ENCODE measurements around the gene ITGA4. TPM values are rescaled to one million over a fixed set of nuclear protein-coding genes. Genes with fewer than 3 reads are reported as not detected.

The ITGA4 gene
- polyA plus RNA-seq, 1 experiment: 16.7 TPM

DNA sequence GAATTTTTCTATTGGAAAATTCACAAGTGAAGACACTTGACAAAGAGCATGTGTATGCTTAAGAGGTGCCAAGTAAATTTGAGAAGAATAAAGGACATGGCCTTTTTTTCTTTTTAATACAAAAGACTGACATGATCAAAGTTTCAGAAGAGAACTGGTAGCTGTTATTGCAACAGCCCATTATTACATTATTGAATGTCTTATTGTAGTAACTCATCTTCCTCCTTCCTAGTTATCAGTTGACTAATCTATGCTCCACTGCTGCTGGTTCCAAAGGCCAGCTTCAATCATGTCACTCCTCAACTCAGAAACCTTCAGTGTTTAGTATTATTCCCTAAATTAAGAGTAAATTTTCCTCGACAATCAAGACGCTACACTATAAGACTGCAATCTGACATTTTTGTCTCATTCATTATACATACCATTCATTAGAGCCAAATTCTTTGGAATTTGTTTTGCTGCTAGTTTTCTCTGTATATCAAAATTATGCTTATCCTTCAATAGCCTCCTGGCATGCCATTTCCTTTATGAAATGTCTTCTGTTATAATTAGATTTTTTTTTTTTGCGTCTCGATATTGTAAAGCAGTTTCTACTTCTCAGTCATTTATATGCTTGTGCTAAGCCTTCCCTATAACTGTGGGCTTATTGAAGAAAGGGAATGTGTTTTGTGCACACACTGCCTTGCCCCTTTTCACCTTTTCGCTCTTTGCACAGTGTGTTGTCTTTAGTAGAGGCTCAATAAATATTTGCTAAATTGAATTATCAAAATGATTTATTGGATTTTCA, 27.9 kb downstream of the ITGA4 start:
- ChIA-PET CTCF (interaction anchor here (0.6 to 1.8 kb wide), 2 partner anchors 19 to 88 kb away, joined by 5 read pairs; no protein-coding TSS in a partner anchor), POLR2A (no interaction called here)
- no peak for DNase-seq (ENCODE audit: low read depth, low spot score)
- no peak overlapping the region for H3K27ac ChIP-seq (ENCODE audit: low read depth, low read length)
- no peak overlapping the region for H3K4me3 ChIP-seq (ENCODE audit: low read depth, low read length)
- H3K9me3 ChIP-seq (ENCODE audit: control insufficient read depth, insufficient read depth, low read length): no peaks in the 10 kb centered on the region
- TF ChIP-seq, protein P1, sequence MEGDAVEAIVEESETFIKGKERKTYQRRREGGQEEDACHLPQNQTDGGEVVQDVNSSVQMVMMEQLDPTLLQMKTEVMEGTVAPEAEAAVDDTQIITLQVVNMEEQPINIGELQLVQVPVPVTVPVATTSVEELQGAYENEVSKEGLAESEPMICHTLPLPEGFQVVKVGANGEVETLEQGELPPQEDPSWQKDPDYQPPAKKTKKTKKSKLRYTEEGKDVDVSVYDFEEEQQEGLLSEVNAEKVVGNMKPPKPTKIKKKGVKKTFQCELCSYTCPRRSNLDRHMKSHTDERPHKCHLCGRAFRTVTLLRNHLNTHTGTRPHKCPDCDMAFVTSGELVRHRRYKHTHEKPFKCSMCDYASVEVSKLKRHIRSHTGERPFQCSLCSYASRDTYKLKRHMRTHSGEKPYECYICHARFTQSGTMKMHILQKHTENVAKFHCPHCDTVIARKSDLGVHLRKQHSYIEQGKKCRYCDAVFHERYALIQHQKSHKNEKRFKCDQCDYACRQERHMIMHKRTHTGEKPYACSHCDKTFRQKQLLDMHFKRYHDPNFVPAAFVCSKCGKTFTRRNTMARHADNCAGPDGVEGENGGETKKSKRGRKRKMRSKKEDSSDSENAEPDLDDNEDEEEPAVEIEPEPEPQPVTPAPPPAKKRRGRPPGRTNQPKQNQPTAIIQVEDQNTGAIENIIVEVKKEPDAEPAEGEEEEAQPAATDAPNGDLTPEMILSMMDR (IDR thresholded peaks at IDR 0.05; ENCODE audit: low read depth, low read length): no peak
- H3K27me3 ChIP-seq (ENCODE audit: control insufficient read depth, insufficient read depth, low read length): no peaks in the 10 kb centered on the region

DNA sequence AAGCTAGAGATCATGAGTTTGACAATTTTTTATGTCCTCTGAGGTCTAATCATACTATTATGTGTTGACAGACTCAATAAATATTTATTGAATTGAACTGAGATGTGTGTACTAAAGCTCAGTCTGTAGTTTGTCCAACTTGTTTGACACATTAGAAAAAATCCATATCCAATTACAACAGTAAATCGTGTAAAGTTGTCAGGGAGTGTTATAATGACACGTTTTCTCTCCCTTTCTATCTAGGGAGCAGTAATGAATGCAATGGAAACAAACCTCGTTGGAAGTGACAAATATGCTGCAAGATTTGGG, 28.4 kb downstream of the ITGA4 start:
- CTCF ChIA-PET: no interaction called here
- no peak for DNase-seq (ENCODE audit: low read depth, low spot score)
- H3K27ac ChIP-seq (ENCODE audit: low read depth, low read length): no peak overlapping the region
- no peak overlapping the region for H3K4me3 ChIP-seq (ENCODE audit: low read depth, low read length)
- no peaks in the 10 kb centered on the region for H3K9me3 ChIP-seq (ENCODE audit: control insufficient read depth, insufficient read depth, low read length)
- no peaks in the 10 kb centered on the region for H3K27me3 ChIP-seq (ENCODE audit: control insufficient read depth, insufficient read depth, low read length)
- POLR2A ChIA-PET: no interaction called here
- TF ChIP-seq, protein P1 (IDR thresholded peaks at IDR 0.05; ENCODE audit: low read depth, low read length): no peak

DNA sequence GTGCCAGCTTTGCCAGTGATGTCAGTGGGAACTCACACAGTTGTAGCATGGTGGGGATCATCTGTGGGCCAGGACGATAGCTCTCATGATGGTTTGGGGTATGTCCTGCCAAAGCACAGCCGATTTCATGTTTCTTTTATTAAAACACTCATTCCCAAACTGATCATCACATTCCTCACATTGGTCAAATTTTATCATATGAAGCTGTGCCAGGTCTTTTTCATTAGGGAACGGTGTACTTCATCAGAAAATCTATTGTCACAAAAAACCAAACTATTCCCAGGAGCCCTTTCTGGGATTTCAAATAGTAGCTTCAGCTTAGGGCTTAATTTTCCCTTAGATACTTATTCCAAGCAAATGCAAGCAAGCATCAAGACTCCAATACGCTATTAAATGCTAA, 42.0 kb downstream of the ITGA4 start:
- Histone ChIP-seq H3K9me3 (ENCODE audit: control insufficient read depth, insufficient read depth, low read length) (no peaks in the 10 kb centered on the region), H3K27me3 (ENCODE audit: control insufficient read depth, insufficient read depth, low read length) (no peaks in the 10 kb centered on the region), H3K27ac (ENCODE audit: low read depth, low read length) (no peak overlapping the region), H3K4me3 (ENCODE audit: low read depth, low read length) (no peak overlapping the region)
- DNase-seq (ENCODE audit: low read depth, low spot score): no peak
- ChIA-PET CTCF (interaction anchor here (1.1 kb wide), 1 partner anchor 394 kb away, joined by 4 read pairs; no protein-coding TSS in a partner anchor), POLR2A (no interaction called here)
- TF ChIP-seq, protein P1 (IDR thresholded peaks at IDR 0.05; ENCODE audit: low read depth, low read length): no peak

DNA sequence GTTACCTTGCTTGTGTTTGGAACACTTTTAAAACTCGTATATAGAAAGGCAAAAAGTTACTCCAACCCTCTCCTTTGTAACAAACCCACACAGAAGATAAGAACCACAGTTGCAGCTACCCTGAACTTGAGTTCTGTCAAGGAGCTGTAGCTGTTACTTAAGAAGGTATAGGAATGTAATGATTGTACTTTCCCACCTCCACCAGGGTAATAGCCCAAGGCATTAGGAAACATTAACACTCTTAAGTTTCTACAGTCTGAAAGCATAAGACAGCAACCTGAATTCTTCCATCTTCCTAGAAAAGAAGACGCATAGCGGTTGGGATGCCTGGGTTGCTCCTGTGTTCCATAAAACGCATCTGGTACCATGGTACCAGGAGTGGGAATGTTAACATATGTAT, 43.0 kb downstream of the ITGA4 start:
- CTCF ChIA-PET: no interaction called here

DNA sequence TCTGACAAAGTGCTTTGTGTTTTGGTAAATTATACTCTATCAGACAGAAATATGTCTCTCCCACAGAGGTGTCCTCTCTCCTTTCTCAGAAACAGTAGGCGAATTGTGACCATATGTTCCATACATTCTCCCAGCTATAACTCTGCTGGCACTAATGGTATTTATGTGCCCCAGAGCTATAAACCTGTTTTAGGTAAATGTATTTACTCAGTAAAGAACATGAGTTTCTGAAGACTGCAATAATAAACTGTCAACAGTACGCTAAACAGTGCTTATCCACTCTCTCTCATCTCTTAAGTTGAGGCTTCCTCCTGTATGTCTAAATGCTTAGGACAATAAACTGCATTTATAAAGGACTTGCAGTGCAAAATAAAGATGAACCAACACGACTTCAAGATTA, 58.5 kb downstream of the ITGA4 start:
- Histone ChIP-seq H3K9me3 (ENCODE audit: control insufficient read depth, insufficient read depth, low read length) (no peaks in the 10 kb centered on the region), H3K27ac (ENCODE audit: low read depth, low read length) (no peak overlapping the region), H3K27me3 (ENCODE audit: control insufficient read depth, insufficient read depth, low read length) (no peaks in the 10 kb centered on the region), H3K4me3 (ENCODE audit: low read depth, low read length) (no peak overlapping the region)
- POLR2A ChIA-PET: no interaction called here
- CTCF ChIA-PET: interaction anchor here (1.2 kb wide), 1 partner anchor 49 kb away, joined by 5 read pairs; no protein-coding TSS in a partner anchor
- TF ChIP-seq, protein P1 (IDR thresholded peaks at IDR 0.05; ENCODE audit: low read depth, low read length): no peak
- DNase-seq (ENCODE audit: low read depth, low spot score): no peak

More for the DNA sequence above, 43.0 kb downstream of the ITGA4 start:
- H3K27me3 ChIP-seq (ENCODE audit: control insufficient read depth, insufficient read depth, low read length): no peaks in the 10 kb centered on the region
- no peaks in the 10 kb centered on the region for H3K9me3 ChIP-seq (ENCODE audit: control insufficient read depth, insufficient read depth, low read length)
- no peak for DNase-seq (ENCODE audit: low read depth, low spot score)
- no peak overlapping the region for H3K4me3 ChIP-seq (ENCODE audit: low read depth, low read length)
- TF ChIP-seq, protein P1 (IDR thresholded peaks at IDR 0.05; ENCODE audit: low read depth, low read length): no peak
- POLR2A ChIA-PET: no interaction called here
- H3K27ac ChIP-seq (ENCODE audit: low read depth, low read length): no peak overlapping the region

Data from AG04450 (cell line).